Measurements from ENCODE around the gene PCF11.
"Not testable (repeated sequence)": the region's sequence is repeated elsewhere in the genome, so short reads cannot be mapped to it uniquely, and the experiment has no call there.

The PCF11 gene

DNA sequence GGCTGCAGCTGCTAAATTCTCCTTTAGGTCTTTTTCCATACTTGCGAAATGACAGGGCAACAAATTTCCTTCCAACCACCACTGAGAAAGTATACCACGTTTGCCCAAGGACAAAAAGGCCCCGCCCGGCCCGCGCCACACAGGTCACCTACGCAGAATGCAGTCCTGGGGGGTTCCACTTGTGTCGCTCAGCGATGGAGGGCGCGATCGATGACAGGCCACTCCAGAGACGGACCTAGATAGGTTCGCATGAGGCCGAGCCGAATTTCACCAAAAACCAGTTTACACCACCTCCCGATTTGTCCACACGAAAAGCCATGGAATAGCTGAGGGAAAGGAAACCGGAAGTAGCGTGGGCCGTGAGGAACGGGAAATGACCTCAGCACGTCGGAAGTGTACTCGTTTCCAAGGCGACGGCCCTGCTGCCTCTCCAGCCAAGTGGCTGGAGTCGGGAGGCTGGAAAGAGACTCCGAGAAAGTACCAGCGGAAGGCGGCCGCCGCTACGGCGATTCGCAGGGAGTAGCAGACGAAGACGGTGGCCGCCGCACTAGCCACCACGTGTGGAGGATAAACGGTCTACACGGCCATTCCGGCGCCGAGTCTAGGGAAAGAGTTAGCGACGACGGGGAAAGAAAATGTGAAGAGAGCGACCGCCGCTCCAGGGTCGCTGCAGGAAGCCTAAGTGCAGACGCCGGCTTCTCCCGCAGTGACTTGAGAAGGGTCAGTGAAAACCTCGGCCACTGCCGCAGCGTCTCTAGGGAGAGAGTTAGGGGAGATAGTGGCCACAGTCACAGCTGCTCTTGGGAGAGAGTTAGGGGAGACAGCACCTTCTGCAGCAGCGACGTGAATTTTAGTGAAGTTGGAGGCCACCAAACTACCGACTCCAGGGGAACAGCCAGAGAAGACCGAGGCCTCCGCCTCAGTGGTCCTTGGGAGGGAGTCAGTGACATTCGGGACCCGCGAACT is 36.7 kb downstream of the PCF11 start, which contains the start of gene ANKRD42:
TSS of gene ANKRD42 (plus strand) at position 398 of the 966 bp plus-strand sequence. CDS start 959 bp downstream, outside the sequence.
- peak; percentile 87 for DNase-seq

DNA sequence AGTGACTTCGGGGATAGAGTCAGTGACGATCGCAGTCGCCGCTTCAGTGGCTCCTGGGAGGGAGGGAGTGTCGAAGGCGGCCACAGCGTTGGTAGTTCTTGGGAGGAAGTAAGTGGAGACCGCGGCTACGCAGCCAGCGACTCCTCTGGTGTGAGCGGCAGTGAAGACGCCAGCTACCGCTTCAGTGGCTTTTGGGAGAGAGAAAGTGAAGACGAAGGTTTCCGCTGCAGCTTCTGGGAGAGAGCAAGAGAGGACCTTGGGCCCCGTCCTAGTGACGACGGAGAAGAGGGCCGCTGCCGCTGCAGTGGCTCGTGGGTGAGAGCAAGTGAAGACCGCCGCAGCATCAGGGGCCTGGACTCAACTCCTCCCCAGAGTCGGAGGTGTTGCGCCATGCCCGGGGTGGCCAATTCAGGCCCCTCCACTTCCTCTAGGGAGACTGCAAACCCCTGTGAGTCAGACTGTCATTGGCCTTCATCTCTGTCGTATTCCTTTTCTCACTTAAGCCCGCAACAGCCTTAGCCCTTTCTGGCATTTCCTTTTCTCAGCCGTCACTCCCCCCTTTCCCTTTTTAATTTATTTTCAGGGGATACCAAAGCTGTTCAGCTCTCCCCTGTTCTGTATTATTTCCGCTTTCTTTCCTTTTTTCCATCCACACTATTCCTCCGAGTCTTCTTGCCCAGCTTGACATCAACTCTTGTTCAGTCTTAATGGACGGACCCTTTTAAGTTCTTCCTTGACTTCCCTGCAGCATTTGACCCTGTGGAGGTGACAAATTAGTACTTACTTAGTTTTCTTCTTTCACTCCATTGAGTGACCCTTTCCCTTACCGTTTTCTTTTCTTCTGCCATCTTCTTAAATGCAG is 37.6 kb downstream of the PCF11 start:
- no peak for DNase-seq

DNA sequence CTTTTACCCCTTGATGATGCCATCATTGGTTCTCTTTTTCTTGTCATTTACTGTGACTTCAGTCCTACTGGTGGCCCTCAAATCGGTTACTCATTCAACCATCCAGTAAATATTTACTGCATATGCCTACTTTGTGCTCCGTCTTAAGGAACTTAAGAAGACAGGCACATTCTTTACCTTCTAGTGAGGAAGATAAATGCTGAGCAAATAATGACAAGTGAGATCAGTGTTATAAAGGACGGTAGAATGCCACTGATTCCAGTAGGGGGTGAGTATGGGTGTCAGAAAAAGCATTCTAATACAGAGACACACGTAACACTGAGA is 38.2 kb downstream of the PCF11 start:
- DNase-seq, result no peak

- no peak for DNase-seq
Measured at GRCh38 chr11:83195649-83196048, 38.7 kb downstream of the PCF11 start.

DNA sequence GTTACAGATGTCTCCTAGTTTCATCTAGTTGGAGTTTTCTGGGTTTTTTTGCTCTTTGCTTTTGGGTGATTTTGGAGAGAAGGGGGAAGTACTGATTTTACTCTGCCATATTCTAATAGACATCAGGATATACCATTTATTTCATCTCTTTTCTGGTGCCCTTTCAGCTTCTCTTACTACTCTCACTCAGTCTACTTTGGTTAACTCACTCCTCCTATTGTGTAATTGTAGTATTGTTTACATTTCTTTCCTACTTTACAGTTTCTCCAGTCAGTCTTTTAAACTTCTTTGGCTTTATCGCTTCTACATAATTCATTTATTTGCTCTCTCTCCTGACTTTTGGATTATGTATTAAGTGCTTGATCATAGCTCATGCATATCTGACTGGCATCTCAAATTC is 43.1 kb downstream of the PCF11 start:
- DNase-seq, result no peak

GRCh38 chr11:83205608-83206185 is 48.8 kb downstream of the PCF11 start:
- no peak for DNase-seq

DNA sequence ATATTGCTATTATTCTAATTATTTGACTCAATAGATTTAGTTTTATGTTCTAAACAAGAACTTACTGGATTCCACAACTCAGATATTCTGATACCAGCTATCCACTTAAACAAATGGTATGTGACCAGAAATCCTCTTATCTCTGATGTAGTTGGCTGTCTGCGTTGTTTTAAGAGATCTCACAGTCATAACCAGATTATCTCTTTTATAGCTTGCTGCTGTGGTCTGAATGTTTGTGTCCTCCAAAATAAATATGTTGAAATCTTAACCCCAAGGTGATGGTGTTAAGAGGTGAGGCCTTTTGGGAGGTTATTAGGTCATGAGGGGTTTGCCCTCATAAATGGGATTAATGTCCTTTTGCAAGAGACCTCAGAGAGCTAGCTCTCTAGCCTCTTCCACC is 49.3 kb downstream of the PCF11 start:
- no peak for DNase-seq

- DNase-seq, result not testable (repeated sequence)
Measured at GRCh38 chr11:83206771-83207382, 49.9 kb downstream of the PCF11 start.

DNA sequence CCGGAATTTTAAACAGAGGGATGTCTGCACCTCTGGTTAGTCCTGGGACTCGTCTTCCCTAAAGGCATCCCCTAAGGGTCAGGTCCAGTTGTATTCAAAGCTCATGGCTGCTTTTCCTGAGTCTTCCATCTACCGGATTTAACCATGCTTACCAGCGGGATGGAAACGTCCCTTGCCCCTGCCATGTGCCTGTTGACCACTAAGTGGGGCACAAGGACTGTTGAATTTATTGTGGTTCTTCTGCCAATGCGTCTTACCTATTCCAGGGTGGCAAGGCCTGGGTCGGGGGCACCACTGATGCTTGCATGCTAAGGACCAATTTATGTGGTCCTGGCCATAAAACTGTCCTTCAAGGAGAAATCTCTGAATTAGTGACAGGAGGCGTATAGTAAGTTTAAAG is 62.2 kb downstream of the PCF11 start:
- DNase-seq, result peak; percentile 41

GRCh38 chr11:83220260-83220659 is 63.3 kb downstream of the PCF11 start:
- no peak for DNase-seq

DNA sequence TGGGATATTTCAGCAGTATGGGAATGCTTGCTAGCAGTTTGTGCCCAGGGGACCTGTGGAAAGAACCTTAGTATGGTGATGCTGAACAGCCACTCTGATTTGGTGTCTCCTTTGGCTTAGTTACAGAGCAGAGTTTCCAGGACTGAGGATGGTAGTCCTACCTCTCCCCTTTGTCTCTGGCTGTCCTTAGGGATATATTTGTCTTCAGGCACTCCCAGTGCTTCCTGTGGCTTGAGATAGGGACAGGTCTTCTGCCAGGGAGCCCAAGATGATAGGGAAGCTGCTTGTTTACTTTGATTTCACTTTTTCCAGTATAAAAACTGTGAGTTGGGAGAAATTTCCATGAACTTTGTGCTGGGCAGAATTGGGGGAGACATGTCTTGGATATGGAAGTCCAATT is 64.8 kb downstream of the PCF11 start:
- DNase-seq, result no peak

- DNase-seq, result no peak
Measured at GRCh38 chr11:83222499-83222898, 65.6 kb downstream of the PCF11 start.

DNA sequence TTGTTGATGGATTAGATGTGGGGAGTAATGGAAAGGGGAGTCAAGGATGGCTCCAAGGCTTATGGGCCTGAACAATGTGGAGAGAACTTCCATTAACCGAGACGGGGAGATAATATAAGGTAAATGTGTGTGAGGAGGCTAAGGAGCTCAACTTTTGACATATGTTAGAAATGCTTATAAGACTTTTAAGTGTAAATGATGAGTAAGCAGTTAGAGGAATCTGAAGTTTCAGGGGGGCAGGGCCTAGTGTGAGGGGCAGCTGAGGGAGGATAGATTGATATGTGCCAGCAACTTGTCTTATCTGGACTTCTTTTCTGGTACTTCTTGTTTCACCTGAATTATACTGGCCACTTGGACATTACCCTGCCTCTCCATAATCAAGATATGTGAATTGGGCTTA is 66.5 kb downstream of the PCF11 start:
- no peak for DNase-seq

GRCh38 chr11:83235825-83236224 is 78.9 kb downstream of the PCF11 start:
- DNase-seq, result no peak

Measured in DMS153 (cell line).